ENCODE measurements around the gene PDZD2. TPM values are rescaled to one million over a fixed set of nuclear protein-coding genes. Genes with fewer than 3 reads are reported as not detected.

The PDZD2 gene
- total RNA-seq, 4 donors from 2014 or later, result 2.8 to 5.3 (median 4.0) TPM

DNA sequence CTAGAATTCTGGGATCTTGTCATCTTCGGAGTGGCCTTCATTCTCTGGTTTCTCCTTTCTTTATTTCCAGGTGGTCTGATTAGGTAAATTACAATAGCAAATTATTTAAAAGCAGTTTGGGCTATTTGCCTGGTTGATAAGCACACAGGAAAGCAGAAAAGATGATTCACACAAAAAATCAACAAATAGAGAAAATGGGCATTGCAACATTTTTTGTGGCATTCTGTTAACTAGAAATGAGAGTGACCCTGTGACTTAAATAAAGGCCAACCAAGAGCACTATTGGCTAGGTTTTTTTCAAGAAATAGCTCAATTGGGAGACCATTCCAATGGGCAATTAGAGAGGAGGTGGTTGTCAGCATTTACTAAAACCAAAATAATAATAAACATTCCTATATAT, 6.5 kb upstream of the PDZD2 start:
- H3K27me3 ChIP-seq, result no peaks in the 10 kb centered on the region
- in situ Hi-C loops (cut with MboI; ENCODE audit: low sequenced_read_pairs in 4 of 4), result no loop called here
- intact Hi-C loops (cut with DNase I; ENCODE audit: low total_unique reads), result no loop called here
- no peaks in the 10 kb centered on the region for H3K9me3 ChIP-seq
- H3K4me3 ChIP-seq, result no peak overlapping the region
- DNase-seq (no peak), ATAC-seq (no peak)
- H3K27ac ChIP-seq, result no peak overlapping the region
- no peaks in the 10 kb centered on the region for H3K4me1 ChIP-seq
- H3K36me3 ChIP-seq, result no peaks in the 10 kb centered on the region
- TF ChIP-seq, protein P1, sequence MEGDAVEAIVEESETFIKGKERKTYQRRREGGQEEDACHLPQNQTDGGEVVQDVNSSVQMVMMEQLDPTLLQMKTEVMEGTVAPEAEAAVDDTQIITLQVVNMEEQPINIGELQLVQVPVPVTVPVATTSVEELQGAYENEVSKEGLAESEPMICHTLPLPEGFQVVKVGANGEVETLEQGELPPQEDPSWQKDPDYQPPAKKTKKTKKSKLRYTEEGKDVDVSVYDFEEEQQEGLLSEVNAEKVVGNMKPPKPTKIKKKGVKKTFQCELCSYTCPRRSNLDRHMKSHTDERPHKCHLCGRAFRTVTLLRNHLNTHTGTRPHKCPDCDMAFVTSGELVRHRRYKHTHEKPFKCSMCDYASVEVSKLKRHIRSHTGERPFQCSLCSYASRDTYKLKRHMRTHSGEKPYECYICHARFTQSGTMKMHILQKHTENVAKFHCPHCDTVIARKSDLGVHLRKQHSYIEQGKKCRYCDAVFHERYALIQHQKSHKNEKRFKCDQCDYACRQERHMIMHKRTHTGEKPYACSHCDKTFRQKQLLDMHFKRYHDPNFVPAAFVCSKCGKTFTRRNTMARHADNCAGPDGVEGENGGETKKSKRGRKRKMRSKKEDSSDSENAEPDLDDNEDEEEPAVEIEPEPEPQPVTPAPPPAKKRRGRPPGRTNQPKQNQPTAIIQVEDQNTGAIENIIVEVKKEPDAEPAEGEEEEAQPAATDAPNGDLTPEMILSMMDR (IDR thresholded peaks at IDR 0.05 in 4 of 5, conservative IDR thresholded peaks at IDR 0.05 in 1 of 5), result no peak
- no peak for TF ChIP-seq POLR2A (IDR thresholded peaks at IDR 0.05)

DNA sequence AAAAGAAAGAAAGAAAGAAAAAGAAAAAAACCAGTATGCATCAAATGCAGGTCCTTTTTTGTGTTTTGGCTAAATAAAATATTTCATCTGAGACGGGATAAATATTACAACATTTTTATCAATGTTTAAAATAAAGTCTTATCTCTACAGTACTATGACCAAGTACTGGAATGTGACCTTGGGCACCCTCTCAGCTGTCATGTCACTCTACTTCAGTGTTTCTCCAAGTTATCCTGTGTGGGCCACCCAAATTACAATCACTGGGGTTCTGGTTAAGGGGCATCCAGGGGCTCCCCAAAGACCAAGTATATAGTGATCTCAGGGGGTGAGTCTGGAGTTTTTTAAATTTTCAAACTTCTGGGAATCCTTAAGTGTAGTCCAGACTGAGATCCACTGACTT, 3.5 kb upstream of the PDZD2 start:
- DNase-seq (no peak), ATAC-seq (no peak)
- Histone ChIP-seq H3K4me3 (no peak overlapping the region), H3K9me3 (no peaks in the 10 kb centered on the region), H3K4me1 (peaks cover 4 to 12% of the 10 kb centered on the region in 2 donors), H3K27me3 (peaks cover 0 to 5% (median 0%) of the 10 kb centered on the region in 3 donors), H3K27ac (no peak overlapping the region), H3K36me3 (no peaks in the 10 kb centered on the region)
- intact Hi-C loops (cut with DNase I; ENCODE audit: low total_unique reads), result no loop called here
- in situ Hi-C loops (cut with MboI; ENCODE audit: low sequenced_read_pairs in 4 of 4), result no loop called here
- TF ChIP-seq, protein P1 (IDR thresholded peaks at IDR 0.05 in 4 of 5, conservative IDR thresholded peaks at IDR 0.05 in 1 of 5), result no peak
- TF ChIP-seq POLR2A (IDR thresholded peaks at IDR 0.05), result no peak

DNA sequence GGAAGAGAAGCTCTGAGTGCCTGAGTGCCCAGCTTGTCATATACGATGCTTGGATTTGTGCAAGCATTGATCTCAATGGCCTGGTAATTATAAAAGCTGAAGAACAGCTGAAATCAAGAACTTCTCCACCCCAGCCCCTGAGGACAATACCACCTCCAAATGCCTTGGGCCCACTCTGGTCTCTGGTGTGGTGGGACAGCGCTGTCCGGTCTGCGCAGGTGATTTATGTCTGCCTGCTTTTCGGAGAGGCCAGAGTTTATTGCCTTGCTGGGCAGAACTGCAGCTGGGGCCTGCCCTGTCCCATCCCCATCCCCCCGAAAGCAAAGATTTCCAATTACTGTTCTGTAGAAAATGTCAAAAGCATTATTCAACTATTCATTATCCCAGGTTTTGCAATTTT, 1.1 kb upstream of the PDZD2 start:
- DNase-seq, result no peak
- intact Hi-C loops (cut with DNase I; ENCODE audit: low total_unique reads) (no loop called here), in situ Hi-C loops (cut with MboI; ENCODE audit: low sequenced_read_pairs in 4 of 4) (no loop called here)
- H3K36me3 ChIP-seq, result no peaks in the 10 kb centered on the region
- no peak for ATAC-seq
- H3K27me3 ChIP-seq, result peaks cover 0 to 5% (median 0%) of the 10 kb centered on the region in 3 donors
- no peak for TF ChIP-seq POLR2A (IDR thresholded peaks at IDR 0.05)
- TF ChIP-seq, protein P1 (IDR thresholded peaks at IDR 0.05 in 4 of 5, conservative IDR thresholded peaks at IDR 0.05 in 1 of 5), result no peak
- peaks cover 4 to 12% of the 10 kb centered on the region in 2 donors for H3K4me1 ChIP-seq
- H3K4me3 ChIP-seq, result no peak overlapping the region
- H3K27ac ChIP-seq, result no peak overlapping the region
- no peaks in the 10 kb centered on the region for H3K9me3 ChIP-seq

DNA sequence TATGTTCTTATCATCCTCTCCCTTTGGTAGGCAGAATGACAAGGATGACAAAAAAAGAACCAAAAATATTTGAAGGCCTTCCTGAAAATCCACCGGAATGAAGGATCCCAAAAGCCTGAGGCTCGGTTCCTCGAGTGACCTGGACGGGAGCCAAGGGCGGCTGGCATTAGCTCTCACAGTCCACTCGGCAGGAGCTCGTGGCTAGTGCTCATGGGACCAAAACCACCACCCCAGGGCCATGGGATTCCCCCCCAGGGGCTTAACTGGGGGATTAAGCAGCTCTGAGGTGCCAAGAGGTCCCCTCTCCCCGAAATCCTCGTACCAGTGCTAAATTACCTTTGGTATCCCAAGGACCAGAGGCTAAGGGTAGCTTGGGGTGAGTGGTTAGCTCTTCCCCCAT, 586 bp upstream of the PDZD2 start:
- H3K27ac ChIP-seq, result peak overlapping the region; percentile 2 to 56 (median 26)
- no peak for DNase-seq

More for the DNA sequence above, 586 bp upstream of the PDZD2 start:
- TF ChIP-seq POLR2A (IDR thresholded peaks at IDR 0.05), result no peak
- TF ChIP-seq, protein P1 (IDR thresholded peaks at IDR 0.05 in 4 of 5, conservative IDR thresholded peaks at IDR 0.05 in 1 of 5), result no peak
- peak overlapping the region; percentile 51 to 82 (median 67) for H3K4me3 ChIP-seq
- no peaks in the 10 kb centered on the region for H3K9me3 ChIP-seq
- H3K4me1 ChIP-seq, result peaks cover 4 to 12% of the 10 kb centered on the region in 2 donors
- H3K27me3 ChIP-seq, result peaks cover 0 to 5% (median 0%) of the 10 kb centered on the region in 3 donors
- no peak for ATAC-seq
- no peaks in the 10 kb centered on the region for H3K36me3 ChIP-seq
- intact Hi-C loops (cut with DNase I; ENCODE audit: low total_unique reads), result no loop called here
- in situ Hi-C loops (cut with MboI; ENCODE audit: low sequenced_read_pairs in 4 of 4), result no loop called here

All from gastrocnemius medialis (tissue), 4 donors.